Astrocyte (in vitro differentiated cells and primary cell): ENCODE data around the gene COX8C. TPM values are rescaled to one million over a fixed set of nuclear protein-coding genes. Genes with fewer than 3 reads are reported as not detected.

ENCODE experiments used
- DNase-seq: peaks from one replicate; pipeline ENCODE4 v3.0.0-alpha.2; 2010; ENCODE audit warnings: low read depth
- FAIRE-seq: peaks from 2 replicates; lab custom pipeline; 2011; peaks lifted over from hg19 to GRCh38; lab: Jason Lieb, UNC
- H2AFZ ChIP-seq: 2 replicates; pipeline ENCODE4 v1.6.0; 2012; ENCODE audit warnings: low read depth, low read length, inconsistent platforms
- H3K27ac ChIP-seq: 2 replicates; pipeline ENCODE4 v1.5.1; 2011; ENCODE audit warnings: low read depth, low read length, inconsistent platforms
- H3K27me3 ChIP-seq: 2 replicates; pipeline ENCODE4 v1.6.0; 2011; ENCODE audit warnings: low read length, inconsistent platforms; ENCODE audit not compliant: insufficient read depth
- H3K36me3 ChIP-seq: 2 replicates; pipeline ENCODE4 v1.5.1; 2011; ENCODE audit warnings: low read length, inconsistent platforms; ENCODE audit not compliant: insufficient read depth
- H3K4me1 ChIP-seq: 2 replicates; pipeline ENCODE4 v1.5.1; 2011; ENCODE audit warnings: low read length, inconsistent platforms; ENCODE audit not compliant: insufficient read depth
- H3K4me2 ChIP-seq: 2 replicates; pipeline ENCODE4 v1.6.0; 2012; ENCODE audit warnings: low read length, inconsistent platforms
- H3K4me3 ChIP-seq: 2 replicates; pipeline ENCODE4 v1.5.1; 2011; ENCODE audit warnings: low read depth, mild to moderate bottlenecking, low read length, inconsistent platforms; ENCODE audit not compliant: insufficient read depth
- H3K79me2 ChIP-seq: 2 replicates; pipeline ENCODE4 v1.6.0; 2012; ENCODE audit warnings: mild to moderate bottlenecking, low read length, inconsistent platforms; ENCODE audit not compliant: insufficient read depth
- H3K9ac ChIP-seq: 2 replicates; pipeline ENCODE4 v1.6.0; 2012; ENCODE audit warnings: mild to moderate bottlenecking, low read length, inconsistent platforms
- H3K9me3 ChIP-seq: 2 replicates; pipeline ENCODE4 v1.5.1; 2012; ENCODE audit warnings: low read depth, mild to moderate bottlenecking, low read length, inconsistent platforms; ENCODE audit not compliant: insufficient read depth
- H4K20me1 ChIP-seq: 2 replicates; pipeline ENCODE4 v1.6.0; 2012; ENCODE audit warnings: low read length, inconsistent platforms; ENCODE audit not compliant: insufficient read depth
- H3K27ac Mint-ChIP-seq: one replicate; pipeline ENCODE4 v1.8.0; 2021; ENCODE audit warnings: mild to moderate bottlenecking, mixed read lengths; ENCODE audit not compliant: unreplicated experiment
- H3K27me3 Mint-ChIP-seq: one replicate; pipeline ENCODE4 v1.8.0; 2021; ENCODE audit warnings: low read depth, mixed read lengths; ENCODE audit not compliant: unreplicated experiment
- H3K36me3 Mint-ChIP-seq: one replicate; pipeline ENCODE4 v1.8.0; 2021; ENCODE audit warnings: low read depth, mixed read lengths; ENCODE audit not compliant: unreplicated experiment
- H3K4me1 Mint-ChIP-seq: one replicate; pipeline ENCODE4 v1.8.0; 2021; ENCODE audit warnings: low read depth, mixed read lengths; ENCODE audit not compliant: unreplicated experiment
- H3K4me3 Mint-ChIP-seq: one replicate; pipeline ENCODE4 v1.8.0; 2021; ENCODE audit warnings: mild to moderate bottlenecking, moderate library complexity, mixed read lengths; ENCODE audit not compliant: unreplicated experiment
- H3K9me3 Mint-ChIP-seq: one replicate; pipeline ENCODE4 v1.8.0; 2021; ENCODE audit warnings: mild to moderate bottlenecking, mixed read lengths; ENCODE audit not compliant: unreplicated experiment
- CTCF ChIP-seq: IDR thresholded peaks from 2 replicates; pipeline ENCODE4 v1.5.1; 2011; ENCODE audit warnings: low read depth, mild to moderate bottlenecking, inconsistent platforms, low read length, moderate library complexity; ENCODE audit not compliant: insufficient read depth
- EZH2 ChIP-seq: IDR thresholded peaks from 2 replicates; pipeline ENCODE4 v1.6.1; 2012; ENCODE audit warnings: mild to moderate bottlenecking, low read length, inconsistent platforms; ENCODE audit not compliant: insufficient read depth
- total RNA-seq: library from RNA; stranded (reverse); gene quantifications from 2 replicates; pipeline ENCODE4 v1.2.1, GENCODE V29; 2021

The COX8C gene
- total RNA-seq, 1 donor from 2014 or later = not detected

DNA sequence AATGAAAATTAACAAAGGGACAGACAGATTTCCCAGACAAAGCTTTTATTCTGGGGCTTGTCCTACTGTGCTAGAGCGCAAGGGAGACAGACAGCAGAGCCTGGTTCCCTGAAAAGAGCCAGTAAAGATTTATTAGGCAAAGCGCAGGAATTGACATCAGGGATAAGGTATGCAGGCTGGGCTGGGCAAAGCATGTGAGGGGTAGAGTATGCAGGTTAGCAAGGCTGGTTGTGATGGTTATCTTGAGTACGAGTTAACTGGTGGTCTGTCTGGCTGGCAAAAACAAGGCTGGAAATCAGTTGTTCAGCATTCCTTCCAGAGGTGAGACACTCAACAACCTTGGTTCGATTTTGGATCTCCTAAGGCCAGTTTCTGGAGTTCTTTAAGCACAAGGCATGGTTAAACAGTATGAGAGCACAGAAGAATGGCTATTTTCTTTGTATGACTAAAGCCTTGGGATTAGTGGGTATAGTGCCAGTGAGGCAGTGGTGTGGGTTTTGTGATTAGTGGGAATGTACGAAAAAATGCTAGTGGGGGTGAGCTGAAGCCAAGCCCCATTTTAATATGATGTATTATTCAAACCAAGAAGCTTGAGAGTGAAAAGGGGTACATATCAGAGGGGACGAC lies 45.0 kb upstream of the COX8C start:
- peak overlapping the region; percentile 61 for H3K4me3 Mint-ChIP-seq
- Histone ChIP-seq H2AFZ (no peak overlapping the region), H3K9ac (peak overlapping the region; percentile 58), H4K20me1 (peaks cover 64% of the 10 kb centered on the region), H3K4me3 (no peak overlapping the region), H3K27ac (peak overlapping the region; percentile 75), H3K4me1 (peaks cover 7% of the 10 kb centered on the region), H3K27me3 (no peaks in the 10 kb centered on the region), H3K9me3 (no peaks in the 10 kb centered on the region), H3K4me2 (peak overlapping the region; percentile 66), H3K79me2 (peaks cover 94% of the 10 kb centered on the region), H3K36me3 (no peaks in the 10 kb centered on the region)
- DNase-seq = peak; percentile 73
- FAIRE-seq = no peak
- H3K27me3 Mint-ChIP-seq = no peaks in the 10 kb centered on the region
- TF ChIP-seq CTCF (no peak), EZH2 (no peak)
- H3K36me3 Mint-ChIP-seq = peaks cover 3% of the 10 kb centered on the region
- peak overlapping the region; percentile 91 for H3K27ac Mint-ChIP-seq
- no peaks in the 10 kb centered on the region for H3K9me3 Mint-ChIP-seq
- H3K4me1 Mint-ChIP-seq = peaks cover 53% of the 10 kb centered on the region

- peak overlapping the region; percentile 75 for H3K27ac ChIP-seq
- H2AFZ ChIP-seq = no peak overlapping the region
- Mint-ChIP-seq H3K36me3 (peaks cover 3% of the 10 kb centered on the region), H3K27ac (no peak overlapping the region), H3K27me3 (no peaks in the 10 kb centered on the region), H3K4me3 (no peak overlapping the region), H3K9me3 (no peaks in the 10 kb centered on the region), H3K4me1 (peaks cover 53% of the 10 kb centered on the region)
- H3K36me3 ChIP-seq = no peaks in the 10 kb centered on the region
- H3K4me3 ChIP-seq = no peak overlapping the region
- TF ChIP-seq EZH2 = no peak
- no peak for TF ChIP-seq CTCF
- no peak overlapping the region for H3K4me2 ChIP-seq
- DNase-seq (no peak), FAIRE-seq (no peak)
- H3K79me2 ChIP-seq = peaks cover 93% of the 10 kb centered on the region
- peaks cover 7% of the 10 kb centered on the region for H3K4me1 ChIP-seq
- H3K27me3 ChIP-seq = no peaks in the 10 kb centered on the region
- no peaks in the 10 kb centered on the region for H3K9me3 ChIP-seq
- H4K20me1 ChIP-seq = peaks cover 61% of the 10 kb centered on the region
- H3K9ac ChIP-seq = peak overlapping the region; percentile 58
Measured at GRCh38 chr14:93302688-93303581, 44.0 kb upstream of the COX8C start.
